Body of pancreas (tissue), 4 donors: ENCODE data around the gene ADCY5. TPM values are rescaled to one million over a fixed set of nuclear protein-coding genes. Genes with fewer than 3 reads are reported as not detected.

Source experiments
- ATAC-seq: fragments of 150-250 bp; one replicate; pipeline ENCODE4 v1.9.1; 2016
- DNase-seq, 4 donors: peaks; one replicate each; pipeline ENCODE4 v3.0.0-alpha.2; 2019
- H3K27ac ChIP-seq, 4 donors: fragments of 200-600 bp; sonication (generic); 1 replicate in 3 of 4; 2 replicates in 1 of 4; pipeline versions ENCODE4 v1.5.1 to v1.6.1; 2016 to 2019; ENCODE audit warnings: mild to moderate bottlenecking in 1 of 4, mixed read lengths in 1 of 4, moderate library complexity in 1 of 4
- H3K27me3 ChIP-seq, 2 donors: fragments of 200-600 bp; sonication (generic); one replicate each; pipeline ENCODE4 v1.6.0; 2016; ENCODE audit warnings: mild to moderate bottlenecking in 1 of 2
- H3K36me3 ChIP-seq, 2 donors: fragments of 200-600 bp; sonication (generic); replicated peaks in 1 of 2; 2 replicates each; pipeline ENCODE4 v1.5.1; 2016; ENCODE audit warnings: low read depth in 2 of 2; ENCODE audit not compliant: insufficient read depth in 1 of 2
- H3K4me1 ChIP-seq: fragments of 200-600 bp; sonication (generic); one replicate; pipeline ENCODE4 v1.6.0; 2016
- H3K4me3 ChIP-seq, 2 donors: fragments of 200-600 bp; sonication (generic); 1 replicate in 1 of 2; 2 replicates in 1 of 2; pipeline ENCODE4 v1.5.1; 2016 to 2019
- H3K9me3 ChIP-seq, 3 donors: fragments of 200-600 bp; sonication (generic); 1 replicate in 2 of 3; 2 replicates in 1 of 3; pipeline ENCODE4 v1.5.1; 2016
- POLR2A ChIP-seq, 3 donors: fragments of 450-650 bp; IDR thresholded peaks; one replicate each; pipeline ENCODE4 v1.6.1; 2016; ENCODE audit warnings: antibody characterized with exemption in 3 of 3, mild to moderate bottlenecking in 2 of 3
- WGBS, 2 donors: methylation state at CpG; one replicate each; pipeline ENCODE4 v1.1.5; 2017; 5-methylcytosine and 5-hydroxymethylcytosine counted together
- intact Hi-C: fragments of 100-400 bp; cut with DNase I; formaldehyde crosslinking; loops from one replicate; pipeline ENCODE4 v1.15.1; 2023
- total RNA-seq, 2 donors: library from RNA; depleted of rRNA; stranded (reverse); fragments of >200 nt; gene quantifications; one replicate each; pipeline ENCODE4 v1.1.0, GENCODE V29; 2016
- TF ChIP-seq, protein P1 (sequence below), 7 experiments: fragments of 450-650 bp in 4 of 7; fragments of 200-600 bp in 3 of 7; sonication (generic) in 3 of 7; IDR thresholded peaks; one replicate each; pipeline ENCODE4 v1.5.1; 2016 to 2019; ENCODE audit warnings: antibody characterized with exemption in 7 of 7

Gene ADCY5
- total RNA-seq, 2 donors from 2014 or later, result 10.6 to 18.8 TPM

GRCh38 chr3:123394391-123395020 lies 54.4 kb downstream of the ADCY5 start:
- intact Hi-C loops, result no loop called here
- no peaks in the 10 kb centered on the region for H3K36me3 ChIP-seq
- TF ChIP-seq, protein P1, sequence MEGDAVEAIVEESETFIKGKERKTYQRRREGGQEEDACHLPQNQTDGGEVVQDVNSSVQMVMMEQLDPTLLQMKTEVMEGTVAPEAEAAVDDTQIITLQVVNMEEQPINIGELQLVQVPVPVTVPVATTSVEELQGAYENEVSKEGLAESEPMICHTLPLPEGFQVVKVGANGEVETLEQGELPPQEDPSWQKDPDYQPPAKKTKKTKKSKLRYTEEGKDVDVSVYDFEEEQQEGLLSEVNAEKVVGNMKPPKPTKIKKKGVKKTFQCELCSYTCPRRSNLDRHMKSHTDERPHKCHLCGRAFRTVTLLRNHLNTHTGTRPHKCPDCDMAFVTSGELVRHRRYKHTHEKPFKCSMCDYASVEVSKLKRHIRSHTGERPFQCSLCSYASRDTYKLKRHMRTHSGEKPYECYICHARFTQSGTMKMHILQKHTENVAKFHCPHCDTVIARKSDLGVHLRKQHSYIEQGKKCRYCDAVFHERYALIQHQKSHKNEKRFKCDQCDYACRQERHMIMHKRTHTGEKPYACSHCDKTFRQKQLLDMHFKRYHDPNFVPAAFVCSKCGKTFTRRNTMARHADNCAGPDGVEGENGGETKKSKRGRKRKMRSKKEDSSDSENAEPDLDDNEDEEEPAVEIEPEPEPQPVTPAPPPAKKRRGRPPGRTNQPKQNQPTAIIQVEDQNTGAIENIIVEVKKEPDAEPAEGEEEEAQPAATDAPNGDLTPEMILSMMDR (IDR thresholded peaks at IDR 0.05), result no peak
- no peak for TF ChIP-seq POLR2A (IDR thresholded peaks at IDR 0.05)
- H3K9me3 ChIP-seq, result no peaks in the 10 kb centered on the region
- H3K27me3 ChIP-seq, result peaks cover 0 to 3% of the 10 kb centered on the region in 2 donors
- DNase-seq, result no peak
- H3K4me1 ChIP-seq, result peaks cover 54% of the 10 kb centered on the region
- H3K27ac ChIP-seq, result peak overlapping the region in 2 of 4 donors; percentile 46 to 62
- 59 to 61% methylated on average over 5 of the region's 5 CpGs for WGBS, 2 donors
- H3K4me3 ChIP-seq, result no peak overlapping the region
- ATAC-seq, result no peak

- no peak for DNase-seq
- TF ChIP-seq, protein P1 (IDR thresholded peaks at IDR 0.05), result no peak
- TF ChIP-seq POLR2A (IDR thresholded peaks at IDR 0.05), result no peak
- H3K27me3 ChIP-seq, result peaks cover 0 to 3% of the 10 kb centered on the region in 2 donors
- no peaks in the 10 kb centered on the region for H3K36me3 ChIP-seq
- H3K4me3 ChIP-seq, result no peak overlapping the region
- peaks cover 45% of the 10 kb centered on the region for H3K4me1 ChIP-seq
- WGBS, 2 donors, result 61 to 88% methylated on average over 2 to 3 of the region's 4 CpGs
- H3K27ac ChIP-seq, result peak overlapping the region in 2 of 4 donors; percentile 19 to 51
- no peak for ATAC-seq
- intact Hi-C loops, result no loop called here
- no peaks in the 10 kb centered on the region for H3K9me3 ChIP-seq
Measured at GRCh38 chr3:123392871-123393620, 55.8 kb downstream of the ADCY5 start.

DNA sequence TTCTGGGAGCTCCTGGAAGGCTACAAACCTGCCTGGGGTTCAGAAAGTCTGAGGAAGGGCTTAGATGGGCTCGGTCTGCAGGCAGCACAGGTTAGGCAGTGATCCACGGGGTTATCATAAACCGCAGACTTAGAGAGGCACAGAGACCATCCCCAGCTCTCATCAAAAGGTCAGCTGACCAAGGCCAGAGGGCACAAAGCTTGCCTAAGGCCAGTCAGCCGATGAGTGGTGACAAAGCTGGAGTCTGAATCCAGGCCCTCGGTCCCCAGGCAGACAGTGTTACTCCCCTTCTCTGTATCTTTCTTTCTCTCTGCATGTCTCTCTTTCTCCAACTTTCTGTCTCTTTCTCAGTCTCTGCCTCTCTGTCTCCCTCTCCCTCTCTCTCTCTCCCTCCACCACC lies 56.5 kb downstream of the ADCY5 start:
- 79 to 90% methylated on average over 4 to 5 of the region's 5 CpGs for WGBS, 2 donors
- Histone ChIP-seq H3K9me3 (no peaks in the 10 kb centered on the region), H3K36me3 (no peaks in the 10 kb centered on the region), H3K4me1 (peaks cover 43% of the 10 kb centered on the region), H3K27ac (peak overlapping the region in 2 of 4 donors; percentile 19 to 51), H3K27me3 (peaks cover 0 to 3% of the 10 kb centered on the region in 2 donors), H3K4me3 (no peak overlapping the region)
- no peak for ATAC-seq
- intact Hi-C loops, result no loop called here
- TF ChIP-seq, protein P1 (IDR thresholded peaks at IDR 0.05), result no peak
- TF ChIP-seq POLR2A (IDR thresholded peaks at IDR 0.05), result no peak
- DNase-seq, result no peak

DNA sequence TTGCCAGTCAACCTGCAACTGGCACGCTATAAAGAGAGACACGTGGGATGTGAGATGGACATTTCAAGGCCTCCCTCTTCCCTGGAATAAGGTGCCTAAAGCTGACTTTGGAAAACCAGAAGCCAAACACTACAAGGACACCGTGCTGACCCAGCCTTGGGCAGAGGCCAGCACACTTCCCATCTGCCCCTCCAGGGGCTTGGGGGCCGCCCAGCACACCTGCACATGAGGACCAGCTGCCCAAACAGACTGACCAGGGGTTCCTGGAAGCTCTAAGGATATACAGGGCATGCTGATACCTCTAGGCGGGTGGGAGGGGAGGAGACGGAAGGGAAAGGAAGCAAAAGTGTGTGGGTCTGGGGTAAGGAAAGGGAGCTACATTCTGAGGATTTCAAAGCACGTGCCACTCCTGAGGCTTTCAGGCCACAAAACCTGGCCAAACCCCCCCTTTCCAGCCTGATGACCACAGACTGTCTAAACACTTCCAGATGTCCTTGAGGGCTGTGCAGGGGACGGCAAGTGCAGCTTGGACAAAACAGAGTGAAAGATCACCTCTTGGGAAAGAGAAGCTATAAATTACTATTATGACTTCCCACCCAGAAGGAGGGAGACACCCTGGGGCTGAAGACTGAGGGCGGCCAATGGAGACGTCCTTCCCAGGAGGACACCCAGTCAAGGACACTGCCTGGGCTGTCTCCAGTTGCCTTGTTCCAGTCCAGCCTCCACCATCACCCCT lies 57.9 kb downstream of the ADCY5 start:
- no peak for DNase-seq
- Histone ChIP-seq H3K27me3 (peaks cover 0 to 3% of the 10 kb centered on the region in 2 donors), H3K36me3 (no peaks in the 10 kb centered on the region), H3K27ac (peak overlapping the region in 3 of 4 donors; percentile 5 to 54 (median 51)), H3K4me1 (peaks cover 47% of the 10 kb centered on the region), H3K9me3 (no peaks in the 10 kb centered on the region), H3K4me3 (no peak overlapping the region)
- WGBS, 2 donors, result 42 to 48% methylated on average over 10 of the region's 10 CpGs
- no peak for ATAC-seq
- TF ChIP-seq, protein P1 (IDR thresholded peaks at IDR 0.05), result no peak
- TF ChIP-seq POLR2A (IDR thresholded peaks at IDR 0.05), result no peak
- intact Hi-C loops, result no loop called here
